HEK293 (cell line): ENCODE data around the gene SHE.

ENCODE experiments used
- CTCF ChIA-PET: fragments of 350-600 bp; formaldehyde crosslinking; extraction: SDS; loops from one replicate; lab custom pipeline; 2021; ENCODE audit warnings: antibody characterized with exemption; lab: Yijun Ruan, JAX
- POLR2A ChIA-PET: fragments of 300-600 bp; formaldehyde crosslinking; extraction: SDS; loops from one replicate; lab custom pipeline; 2020; ENCODE audit warnings: antibody characterized with exemption, inconsistent platforms; lab: Yijun Ruan, JAX
- H3K27ac ChIP-seq: fragments of 200-500 bp; sonication (Bioruptor generic); 2 replicates; pipeline ENCODE4 v1.5.1; 2014; ENCODE audit warnings: low read depth, low read length, control low read depth, inconsistent platforms; ENCODE audit errors: extremely low read depth
- H3K36me3 ChIP-seq, 2 experiments: fragments of 200-500 bp in 1 of 2; sonication (Bioruptor generic) in 1 of 2; 1 replicate in 1 of 2; 2 replicates in 1 of 2; pipeline ENCODE4 v1.5.1; 2014 to 2017; ENCODE audit warnings: inconsistent platforms in 2 of 2, low read length in 2 of 2; ENCODE audit not compliant: control insufficient read depth in 2 of 2, insufficient read depth in 1 of 2
- H3K4me1 ChIP-seq: fragments of 200-500 bp; sonication (Bioruptor generic); 2 replicates; pipeline ENCODE4 v1.5.1; 2014; ENCODE audit warnings: mild to moderate bottlenecking, low read length, inconsistent platforms; ENCODE audit not compliant: control insufficient read depth, insufficient read depth
- H3K4me3 ChIP-seq: 2 replicates; pipeline ENCODE4 v1.5.1; 2011; ENCODE audit warnings: low read depth, mild to moderate bottlenecking, control low read depth, low read length, moderate library complexity
- H3K9me3 ChIP-seq: fragments of 200-500 bp; sonication (Bioruptor generic); 2 replicates; pipeline ENCODE4 v1.5.1; 2014; ENCODE audit warnings: low read depth, low read length, inconsistent platforms; ENCODE audit not compliant: control insufficient read depth, insufficient read depth
- BCL11B ChIP-seq: fragments of 450-650 bp; formaldehyde crosslinking; IDR thresholded peaks from 2 replicates; pipeline ENCODE4 v1.5.1; 2016; ENCODE audit warnings: low read depth, missing biosample characterization, missing genetic modification characterization
- BCL6B ChIP-seq: fragments of 450-650 bp; formaldehyde crosslinking; IDR thresholded peaks from 2 replicates; pipeline ENCODE4 v1.5.1; 2017; ENCODE audit warnings: missing biosample characterization, missing genetic modification characterization
- KLF7 ChIP-seq: fragments of 450-650 bp; formaldehyde crosslinking; IDR thresholded peaks from 2 replicates; pipeline ENCODE4 v1.5.1; 2016; ENCODE audit warnings: missing biosample characterization, missing genetic modification characterization, borderline replicate concordance
- REPIN1 ChIP-seq: fragments of 450-650 bp; formaldehyde crosslinking; IDR thresholded peaks from 2 replicates; pipeline ENCODE4 v1.5.1; 2017; ENCODE audit warnings: missing biosample characterization, missing genetic modification characterization, low read depth
- SP2 ChIP-seq: fragments of 450-650 bp; formaldehyde crosslinking; IDR thresholded peaks from 2 replicates; pipeline ENCODE4 v1.5.1; 2016; ENCODE audit warnings: missing biosample characterization, missing genetic modification characterization
- SP3 ChIP-seq: fragments of 450-650 bp; formaldehyde crosslinking; IDR thresholded peaks from 2 replicates; pipeline ENCODE4 v1.5.1; 2016; ENCODE audit warnings: missing biosample characterization, missing genetic modification characterization
- TCF7L2 ChIP-seq: IDR thresholded peaks from 2 replicates; pipeline ENCODE4 v1.6.1; 2011; ENCODE audit warnings: low read depth, mild to moderate bottlenecking, inconsistent platforms, low read length, moderate library complexity, borderline replicate concordance
- WT1 ChIP-seq: fragments of 450-650 bp; formaldehyde crosslinking; IDR thresholded peaks from 2 replicates; pipeline ENCODE4 v1.5.1; 2016; ENCODE audit warnings: missing biosample characterization, missing genetic modification characterization
- ZBTB20 ChIP-seq: fragments of 450-650 bp; formaldehyde crosslinking; IDR thresholded peaks from 2 replicates; pipeline ENCODE4 v1.5.1; 2016; ENCODE audit warnings: missing biosample characterization, missing genetic modification characterization
- ZBTB21 ChIP-seq: fragments of 450-650 bp; formaldehyde crosslinking; IDR thresholded peaks from 2 replicates; pipeline ENCODE4 v1.5.1; 2017; ENCODE audit warnings: missing biosample characterization, missing genetic modification characterization
- ZFHX2 ChIP-seq: fragments of 450-650 bp; formaldehyde crosslinking; conservative IDR thresholded peaks from 2 replicates; pipeline ENCODE4 v1.5.1; 2016; ENCODE audit warnings: missing biosample characterization, missing genetic modification characterization
- ZFP3 ChIP-seq: fragments of 450-650 bp; formaldehyde crosslinking; IDR thresholded peaks from 2 replicates; pipeline ENCODE4 v1.5.1; 2016; ENCODE audit warnings: low read depth, missing biosample characterization, missing genetic modification characterization
- ZNF112 ChIP-seq: fragments of 450-650 bp; formaldehyde crosslinking; IDR thresholded peaks from 2 replicates; pipeline ENCODE4 v1.5.0; 2017; ENCODE audit warnings: missing biosample characterization, missing genetic modification characterization
- ZNF121 ChIP-seq: fragments of 450-650 bp; formaldehyde crosslinking; IDR thresholded peaks from 2 replicates; pipeline ENCODE4 v1.5.1; 2016; ENCODE audit warnings: missing biosample characterization, missing genetic modification characterization
- ZNF133 ChIP-seq: fragments of 450-650 bp; formaldehyde crosslinking; IDR thresholded peaks from 2 replicates; pipeline ENCODE4 v1.5.1; 2016; ENCODE audit warnings: missing biosample characterization, missing genetic modification characterization
- ZNF157 ChIP-seq: fragments of 450-650 bp; formaldehyde crosslinking; IDR thresholded peaks from 2 replicates; pipeline ENCODE4 v1.5.1; 2016; ENCODE audit warnings: missing biosample characterization, missing genetic modification characterization
- ZNF184 ChIP-seq: fragments of 450-650 bp; IDR thresholded peaks from 2 replicates; pipeline ENCODE4 v1.5.1; 2018; ENCODE audit warnings: missing biosample characterization, mild to moderate bottlenecking, missing genetic modification characterization
- ZNF202 ChIP-seq: fragments of 450-650 bp; formaldehyde crosslinking; IDR thresholded peaks from 2 replicates; pipeline ENCODE4 v1.5.1; 2016; ENCODE audit warnings: missing biosample characterization, missing genetic modification characterization, borderline replicate concordance
- ZNF274 ChIP-seq, 2 experiments: fragments of 200-500 bp in 1 of 2; fragments of 450-650 bp in 1 of 2; sonication (Bioruptor generic) in 1 of 2; formaldehyde crosslinking in 1 of 2; IDR thresholded peaks; 2 replicates each; pipeline versions ENCODE4 v1.5.1 to v1.6.1; 2014 to 2016; ENCODE audit warnings: borderline replicate concordance in 1 of 2, inconsistent platforms in 1 of 2, low read length in 1 of 2, missing biosample characterization in 1 of 2, missing genetic modification characterization in 1 of 2
- ZNF302 ChIP-seq: fragments of 450-650 bp; formaldehyde crosslinking; IDR thresholded peaks from 2 replicates; pipeline ENCODE4 v1.5.1; 2016; ENCODE audit warnings: missing biosample characterization, missing genetic modification characterization, low read depth
- ZNF341 ChIP-seq: fragments of 450-650 bp; formaldehyde crosslinking; IDR thresholded peaks from 2 replicates; pipeline ENCODE4; 2016; ENCODE audit warnings: low read depth, missing biosample characterization, missing genetic modification characterization
- ZNF350 ChIP-seq: fragments of 450-650 bp; formaldehyde crosslinking; IDR thresholded peaks from 2 replicates; pipeline ENCODE4 v1.5.0; 2017; ENCODE audit warnings: missing biosample characterization, mild to moderate bottlenecking, missing genetic modification characterization
- ZNF354C ChIP-seq: fragments of 450-650 bp; formaldehyde crosslinking; IDR thresholded peaks from 2 replicates; pipeline ENCODE4 v1.5.1; 2016; ENCODE audit warnings: missing biosample characterization, missing genetic modification characterization, low read depth, borderline replicate concordance
- ZNF37A ChIP-seq: fragments of 450-650 bp; IDR thresholded peaks from 2 replicates; pipeline ENCODE4 v1.5.1; 2018; ENCODE audit warnings: missing biosample characterization, missing genetic modification characterization
- ZNF530 ChIP-seq: fragments of 450-650 bp; formaldehyde crosslinking; IDR thresholded peaks from 2 replicates; pipeline ENCODE4 v1.5.1; 2016; ENCODE audit warnings: low read depth, missing biosample characterization, missing genetic modification characterization
- ZNF600 ChIP-seq: fragments of 450-650 bp; formaldehyde crosslinking; IDR thresholded peaks from 2 replicates; pipeline ENCODE4 v1.5.1; 2016; ENCODE audit warnings: missing biosample characterization, missing genetic modification characterization
- ZNF610 ChIP-seq: fragments of 450-650 bp; formaldehyde crosslinking; IDR thresholded peaks from 2 replicates; pipeline ENCODE4 v1.5.1; 2016; ENCODE audit warnings: missing biosample characterization, missing genetic modification characterization, borderline replicate concordance
- ZNF626 ChIP-seq: fragments of 450-650 bp; sonication (Bioruptor Pico); formaldehyde crosslinking; IDR thresholded peaks from 2 replicates; pipeline ENCODE4 v1.5.1; 2018; ENCODE audit warnings: missing biosample characterization, missing genetic modification characterization, inconsistent platforms
- ZNF629 ChIP-seq: fragments of 450-650 bp; formaldehyde crosslinking; IDR thresholded peaks from 2 replicates; pipeline ENCODE4 v1.5.1; 2017; ENCODE audit warnings: missing biosample characterization, missing genetic modification characterization
- ZNF777 ChIP-seq: fragments of 450-650 bp; formaldehyde crosslinking; IDR thresholded peaks from 2 replicates; pipeline ENCODE4 v1.5.1; 2017; ENCODE audit warnings: missing biosample characterization, missing genetic modification characterization, borderline replicate concordance
- ZNF791 ChIP-seq: fragments of 450-650 bp; formaldehyde crosslinking; IDR thresholded peaks from 2 replicates; pipeline ENCODE4 v1.5.1; 2016; ENCODE audit warnings: missing biosample characterization, missing genetic modification characterization
- ZNF830 ChIP-seq: fragments of 450-650 bp; IDR thresholded peaks from 2 replicates; pipeline ENCODE4 v1.5.0; 2018; ENCODE audit warnings: missing biosample characterization, missing genetic modification characterization, low read depth, mild to moderate bottlenecking, moderate library complexity
- ZNF837 ChIP-seq: fragments of 450-650 bp; formaldehyde crosslinking; IDR thresholded peaks from 2 replicates; pipeline ENCODE4 v1.5.1; 2016; ENCODE audit warnings: missing biosample characterization, missing genetic modification characterization
- ZSCAN16 ChIP-seq: fragments of 450-650 bp; formaldehyde crosslinking; IDR thresholded peaks from 2 replicates; pipeline ENCODE4 v1.5.1; 2016; ENCODE audit warnings: missing biosample characterization, missing genetic modification characterization

Gene SHE

GRCh38 chr1:154502066-154502743 lies at the start of gene SHE, which contains the start of gene TDRD10:
Gene SHE, minus strand, starts transcription at chr1:154502412. Its CDS starts 386 bp downstream, at chr1:154502026.
Gene TDRD10, plus strand, starts transcription at chr1:154502219. Its CDS starts 4,685 bp downstream, at chr1:154506904.
- Histone ChIP-seq H3K4me1 (no peaks in the 10 kb centered on the region), H3K9me3 (no peaks in the 10 kb centered on the region), H3K36me3 (no peaks in the 10 kb centered on the region), H3K27ac (no peak within 1 kb of the TSS; the same call in 1 of the 2 replicates), H3K4me3 (no peak within 1 kb of the TSS)
- ChIA-PET POLR2A (no interaction called here), CTCF (no interaction called here)
- TF ChIP-seq ZFP3 (tag by site-specific recombination) (no peak), ZNF274 (IDR thresholded peaks at IDR 0.05; ENCODE audit: low read length) (no peak), ZNF274 (tag by site-specific recombination; IDR thresholded peaks at IDR 0.05; ENCODE audit: borderline replicate concordance) (no peak), ZNF354C (tag by site-specific recombination) (no peak)

- POLR2A ChIA-PET: no interaction called here
- Histone ChIP-seq H3K4me3 (no peak overlapping the region), H3K36me3 (peaks cover 17 to 85% of the 10 kb centered on the region in 2 experiments), H3K9me3 (no peaks in the 10 kb centered on the region), H3K4me1 (no peaks in the 10 kb centered on the region), H3K27ac (no peak overlapping the region)
- no peak for TF ChIP-seq ZNF600 (tag by site-specific recombination)
- no peak for TF ChIP-seq ZNF629 (tag by site-specific recombination)
- no peak for TF ChIP-seq ZNF530 (tag by site-specific recombination)
- no peak for TF ChIP-seq ZFHX2 (tag by site-specific recombination)
- no peak for TF ChIP-seq ZNF37A (tag by site-specific recombination)
- TF ChIP-seq ZNF341 (tag by site-specific recombination): no peak
- TF ChIP-seq ZNF121 (tag by site-specific recombination): no peak
- TF ChIP-seq ZNF133 (tag by site-specific recombination): no peak
- TF ChIP-seq ZNF791 (tag by site-specific recombination): no peak
- no peak for TF ChIP-seq SP2 (tag by site-specific recombination)
- no peak for TF ChIP-seq ZNF610 (tag by site-specific recombination)
- no peak for TF ChIP-seq ZNF837
- TF ChIP-seq ZNF626 (tag by site-specific recombination): no peak
- no peak for TF ChIP-seq ZNF202
- no peak for TF ChIP-seq REPIN1
- TF ChIP-seq TCF7L2: no peak
- no peak for TF ChIP-seq ZNF157 (tag by site-specific recombination)
- TF ChIP-seq ZNF777: no peak
- CTCF ChIA-PET: interaction anchor here (1.8 kb wide), 1 partner anchor 72 kb away, joined by 8 read pairs; no protein-coding TSS in a partner anchor
These were observed 49.3 kb upstream of the SHE start for GRCh38 chr1:154551474-154551873.

GRCh38 chr1:154550657-154551056 lies 48.4 kb upstream of the SHE start:
- Histone ChIP-seq H3K36me3 (peaks cover 17 to 77% of the 10 kb centered on the region in 2 experiments), H3K4me3 (no peak overlapping the region)
- TF ChIP-seq ZNF112 (tag by site-specific recombination) (no peak), ZBTB20 (no peak), ZNF302 (no peak), KLF7 (tag by site-specific recombination) (no peak), BCL11B (tag by site-specific recombination) (no peak), ZNF184 (tag by site-specific recombination) (no peak), ZNF830 (tag by site-specific recombination) (no peak), ZNF121 (tag by site-specific recombination) (no peak), ZNF133 (tag by site-specific recombination) (no peak), ZNF777 (no peak), ZBTB21 (tag by site-specific recombination) (no peak), BCL6B (tag by site-specific recombination) (no peak), WT1 (no peak), ZSCAN16 (no peak), ZNF350 (tag by site-specific recombination) (no peak), SP3 (tag by site-specific recombination) (no peak)
- TF ChIP-seq, all 188 proteins: peak for 0
- CTCF ChIA-PET: interaction anchor here (6.6 kb wide), 1 partner anchor 71 kb away, joined by 205 read pairs; no protein-coding TSS in a partner anchor
- Histone ChIP-seq H3K9me3 (no peaks in the 10 kb centered on the region), H3K4me1 (no peaks in the 10 kb centered on the region), H3K27ac (no peak overlapping the region)
- POLR2A ChIA-PET: interaction anchor here (0.7 kb wide), 1 partner anchor 134 kb away, joined by 4 read pairs; no protein-coding TSS in a partner anchor
